Measurements from ENCODE around the gene SYPL2.

DNA sequence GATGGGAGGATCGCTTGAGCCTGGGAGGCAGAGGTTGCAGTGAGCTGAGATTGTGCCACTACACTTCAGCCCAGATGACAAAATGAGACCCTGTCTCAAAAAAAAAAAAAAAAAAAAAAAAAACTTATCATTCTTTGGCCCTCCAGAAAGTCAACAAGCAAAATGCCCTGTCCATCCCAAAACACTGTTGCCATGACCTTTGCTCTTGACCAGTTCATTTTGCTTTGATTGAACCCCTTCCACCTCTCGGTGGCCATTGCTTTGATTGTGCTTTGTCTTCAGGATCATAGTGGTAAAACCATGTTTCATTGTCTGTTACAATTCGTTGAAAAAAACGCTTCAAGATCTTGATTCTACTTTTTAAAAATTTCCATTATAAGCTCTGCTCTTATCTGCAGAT, 8.5 kb upstream of the SYPL2 start:
- no peak for TF ChIP-seq CTCF (IDR thresholded peaks at IDR 0.05; ENCODE audit: low read length)
- TF ChIP-seq EZH2 (IDR thresholded peaks at IDR 0.05; ENCODE audit: borderline replicate concordance, low read length), result no peak
